ENCODE measurements around the gene ATP1A3.

Gene ATP1A3

DNA sequence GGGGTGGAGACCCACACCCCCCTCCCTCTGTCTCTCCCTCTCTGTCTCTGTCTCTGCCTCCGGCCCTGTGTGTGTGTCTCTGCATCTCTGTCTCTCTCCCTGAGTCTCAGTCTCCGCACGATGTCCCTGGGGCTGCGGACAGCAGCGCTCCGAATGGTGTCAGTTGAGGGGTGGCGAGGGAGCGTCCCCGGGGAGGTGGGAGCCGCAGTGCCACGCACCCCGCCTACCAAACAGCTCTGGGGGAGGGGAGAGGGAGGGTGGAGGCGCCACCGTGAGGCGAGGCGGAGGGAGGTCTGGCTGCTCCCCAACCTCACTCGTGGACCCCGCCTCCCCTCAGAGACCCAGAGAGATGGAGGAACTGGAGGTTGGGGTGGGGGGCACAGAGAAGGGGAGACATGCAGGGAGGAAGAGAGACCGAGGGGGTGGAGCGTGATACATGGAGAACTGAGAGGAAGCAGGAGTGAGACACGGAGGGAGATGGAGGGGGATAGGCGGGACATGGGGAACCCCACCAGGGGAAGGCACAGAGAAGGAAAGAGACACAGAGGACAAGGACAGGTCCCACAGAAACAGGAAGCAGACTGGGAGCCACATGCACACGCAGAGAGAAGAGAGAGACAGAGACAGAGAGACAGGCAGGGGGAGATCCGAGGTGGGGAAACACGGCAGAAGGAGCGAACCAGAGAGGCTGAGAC lies 73.0 kb downstream of the ATP1A3 start:
- no peak for DNase-seq (ENCODE audit: extremely low spot score, insufficient read length, low read depth)
- FAIRE-seq = no peak

DNA sequence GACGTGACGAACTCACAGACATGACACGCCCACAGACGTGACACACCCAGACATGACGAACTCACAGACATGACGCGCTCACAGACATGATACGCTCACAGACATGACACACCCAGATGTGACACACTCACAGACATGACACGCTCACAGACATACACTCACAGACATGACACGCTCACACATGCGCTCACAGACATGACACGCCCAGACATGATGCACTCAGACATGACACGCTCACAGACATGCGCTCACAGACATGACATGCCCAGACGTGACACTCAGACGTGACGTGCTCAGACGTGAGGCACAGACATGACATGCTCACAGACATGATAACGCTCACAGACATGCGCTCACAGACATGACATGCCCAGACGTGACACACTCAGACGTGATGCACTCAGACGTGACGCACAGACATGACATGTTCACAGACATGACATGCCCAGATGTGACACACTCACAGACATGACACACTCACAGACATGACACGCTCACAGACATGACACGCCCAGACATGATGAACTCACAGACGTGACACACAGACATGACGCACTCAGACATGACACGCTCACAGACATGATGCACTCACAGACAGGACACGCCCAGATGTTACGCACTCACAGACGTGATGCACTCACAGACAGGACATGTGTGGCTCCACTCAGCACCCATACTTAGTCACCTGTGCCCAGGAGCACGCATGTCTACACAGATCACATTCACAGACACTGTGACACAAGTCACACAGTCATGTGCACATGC lies 73.9 kb downstream of the ATP1A3 start:
- DNase-seq (ENCODE audit: extremely low spot score, insufficient read length, low read depth) (no peak), FAIRE-seq (no peak)

DNA sequence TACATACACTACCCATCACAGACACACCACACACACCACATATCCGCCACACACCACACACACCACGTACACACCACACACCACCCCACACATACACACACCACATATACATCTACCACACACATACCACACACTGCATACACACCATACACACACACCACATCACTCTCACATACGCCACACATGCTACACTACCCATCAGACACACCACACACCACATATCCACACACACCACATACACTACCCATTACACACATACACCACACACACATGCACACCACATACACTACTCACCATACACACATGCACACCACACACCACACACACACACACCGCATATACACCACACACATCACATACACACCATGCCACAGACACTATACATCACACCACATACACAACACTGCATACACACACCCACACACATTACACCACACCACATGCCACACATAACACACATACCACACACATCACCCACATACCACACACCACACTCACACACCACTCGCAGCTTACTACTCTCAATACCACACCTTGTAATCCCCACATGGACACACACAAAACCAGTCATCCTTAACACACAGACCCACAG lies 75.3 kb downstream of the ATP1A3 start:
- FAIRE-seq (no peak), DNase-seq (ENCODE audit: extremely low spot score, insufficient read length, low read depth) (no peak)

DNA sequence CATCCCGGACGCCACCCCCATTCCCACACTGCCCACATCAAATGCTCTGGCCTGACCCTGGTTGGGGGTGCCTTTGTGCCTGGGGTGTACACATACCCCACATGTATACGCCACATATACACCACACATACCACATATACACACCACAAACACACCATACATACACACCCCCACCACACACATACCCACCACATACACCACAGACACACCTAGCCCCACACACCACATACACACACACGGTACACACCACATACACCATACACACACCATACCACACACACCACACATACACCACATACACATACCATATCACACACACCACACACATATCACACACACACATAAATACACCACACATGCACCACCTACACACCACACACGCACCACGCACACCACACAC lies 75.9 kb downstream of the ATP1A3 start:
- DNase-seq (ENCODE audit: extremely low spot score, insufficient read length, low read depth) (no peak), FAIRE-seq (no peak)

DNA sequence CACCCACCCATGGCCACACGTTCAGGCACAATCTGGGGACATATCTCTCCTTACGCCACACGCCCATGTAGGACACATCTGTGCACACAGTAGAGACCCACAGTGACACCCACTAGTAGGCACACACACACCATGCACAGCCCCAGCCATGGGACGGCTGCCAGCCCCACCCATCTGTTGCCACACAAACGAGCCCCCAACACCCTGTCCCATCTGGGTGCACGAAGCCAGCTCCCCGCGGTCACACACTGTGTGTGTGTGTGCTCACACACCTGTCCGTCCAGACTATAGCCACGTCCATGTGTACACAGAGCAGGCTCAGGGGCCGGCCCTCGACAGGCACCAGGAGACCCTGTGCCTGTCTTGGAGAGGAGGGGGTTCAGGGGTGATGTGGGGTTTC lies 76.4 kb downstream of the ATP1A3 start:
- DNase-seq (ENCODE audit: extremely low spot score, insufficient read length, low read depth) = no peak
- FAIRE-seq = no peak
